ENCODE data around the gene CHODL. TPM values are rescaled to one million over a fixed set of nuclear protein-coding genes. Genes with fewer than 3 reads are reported as not detected.

The CHODL gene
- total and polyA plus RNA-seq, 12 donors, result 0.14 to 1.6 (median 0.45) TPM; not detected in 2

DNA sequence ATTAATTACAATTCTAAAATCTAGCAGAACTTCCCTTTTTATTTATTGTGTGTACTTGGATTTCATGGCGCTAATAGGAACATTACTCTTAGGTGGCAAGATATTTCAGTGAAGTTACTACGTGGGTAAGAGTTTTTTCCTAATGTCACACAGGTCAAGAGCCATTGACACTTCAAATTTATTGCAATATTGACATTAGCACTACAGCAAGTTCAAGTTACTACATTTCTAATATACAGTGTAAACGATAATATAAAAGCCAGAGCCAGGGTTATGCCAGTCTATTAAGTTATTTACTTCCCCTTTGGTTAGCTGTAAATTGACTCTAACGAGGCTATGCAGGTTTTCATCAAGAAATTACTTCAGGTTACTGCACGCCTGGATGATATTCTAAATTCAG, 29.7 kb downstream of the CHODL start:
- DNase-seq, result no peak
- 62 to 72% (median 68%) methylated on average over 5 of the region's 5 CpGs for WGBS, 4 donors
- Histone ChIP-seq H3K4me1 (replicated peaks in 1 of 2) (no peaks in the 10 kb centered on the region), H3K27me3 (no peaks in the 10 kb centered on the region), H3K4me3 (no peak overlapping the region), H3K9me3 (replicated peaks in 1 of 3) (no peaks in the 10 kb centered on the region), H3K27ac (no peak overlapping the region), H3K36me3 (replicated peaks in 1 of 2) (no peaks in the 10 kb centered on the region)
- TF ChIP-seq POLR2A (IDR thresholded peaks at IDR 0.05) (no peak), CTCF (IDR thresholded peaks at IDR 0.05) (no peak)
- intact Hi-C loops (cut with DNase I), result no loop called here

DNA sequence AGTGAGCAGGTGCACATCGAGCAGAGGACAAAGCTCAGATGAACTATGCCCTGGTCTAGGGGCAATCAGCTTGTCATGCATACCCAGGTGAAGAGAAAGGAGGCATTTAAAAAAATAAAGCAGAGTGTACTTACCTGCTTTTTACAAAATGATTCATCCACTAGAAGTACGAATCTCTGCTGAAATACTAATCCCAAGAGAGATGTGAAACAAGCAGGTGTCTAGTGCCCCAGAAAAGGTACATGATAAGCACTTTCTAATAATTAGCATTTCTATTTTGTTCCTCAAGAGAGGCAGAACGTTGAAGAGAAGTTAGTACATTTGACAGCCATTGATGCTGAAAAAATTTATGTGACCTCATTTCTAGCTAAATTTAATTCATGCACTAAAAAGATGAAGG, 31.1 kb downstream of the CHODL start:
- no peak for DNase-seq
- Histone ChIP-seq H3K4me3 (no peak overlapping the region), H3K36me3 (replicated peaks in 1 of 2) (no peaks in the 10 kb centered on the region), H3K27ac (no peak overlapping the region), H3K4me1 (replicated peaks in 1 of 2) (no peaks in the 10 kb centered on the region), H3K9me3 (replicated peaks in 1 of 3) (no peaks in the 10 kb centered on the region), H3K27me3 (no peaks in the 10 kb centered on the region)
- intact Hi-C loops (cut with DNase I), result no loop called here
- 44 to 54% (median 50%) methylated on average over 3 of the region's 3 CpGs for WGBS, 4 donors
- no peak for TF ChIP-seq POLR2A (IDR thresholded peaks at IDR 0.05)
- no peak for TF ChIP-seq CTCF (IDR thresholded peaks at IDR 0.05)

GRCh38 chr21:18285379-18285778, 40.7 kb downstream of the CHODL start:
- H3K4me3 ChIP-seq, result no peak overlapping the region
- no peak overlapping the region for H3K27ac ChIP-seq
- TF ChIP-seq POLR2A (IDR thresholded peaks at IDR 0.05) (no peak), CTCF (IDR thresholded peaks at IDR 0.05) (no peak)
- H3K36me3 ChIP-seq (replicated peaks in 1 of 2), result no peaks in the 10 kb centered on the region
- H3K27me3 ChIP-seq, result no peaks in the 10 kb centered on the region
- H3K4me1 ChIP-seq (replicated peaks in 1 of 2), result no peaks in the 10 kb centered on the region
- DNase-seq, result no peak
- intact Hi-C loops (cut with DNase I), result no loop called here
- H3K9me3 ChIP-seq (replicated peaks in 1 of 3), result no peaks in the 10 kb centered on the region
- 71 to 86% (median 74%) methylated on average over 4 of the region's 4 CpGs for WGBS, 4 donors

DNA sequence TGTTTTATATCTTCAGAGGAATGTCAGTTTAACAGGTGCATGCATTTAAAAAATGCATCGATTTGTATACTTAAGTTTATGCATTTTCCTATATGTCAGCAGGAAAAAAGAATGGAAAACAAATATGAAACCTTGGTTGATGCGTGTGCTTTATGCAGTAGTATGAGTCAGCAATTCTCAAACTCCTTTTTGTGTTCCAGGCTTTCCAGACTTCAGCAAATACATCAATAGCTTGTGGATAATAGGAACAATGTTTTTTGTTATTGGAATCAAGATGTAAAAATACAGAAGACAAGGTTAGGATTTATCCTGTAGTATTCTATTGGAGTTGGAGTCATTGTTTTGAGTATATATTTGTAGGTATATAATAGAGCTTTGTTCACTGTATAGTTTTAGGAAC, 45.2 kb downstream of the CHODL start:
- no peak overlapping the region for H3K27ac ChIP-seq
- no peak overlapping the region for H3K4me3 ChIP-seq
- no peaks in the 10 kb centered on the region for H3K9me3 ChIP-seq (replicated peaks in 1 of 3)
- H3K36me3 ChIP-seq (replicated peaks in 1 of 2), result no peaks in the 10 kb centered on the region
- H3K4me1 ChIP-seq (replicated peaks in 1 of 2), result no peaks in the 10 kb centered on the region
- intact Hi-C loops (cut with DNase I), result no loop called here
- no peak for DNase-seq
- 52 to 64% (median 58%) methylated on average over 2 of the region's 2 CpGs for WGBS, 4 donors
- H3K27me3 ChIP-seq, result peaks cover 8% of the 10 kb centered on the region
- TF ChIP-seq CTCF (IDR thresholded peaks at IDR 0.05) (no peak), POLR2A (IDR thresholded peaks at IDR 0.05) (no peak)
